Measurements from ENCODE around the gene ATP1B4.

ATP1B4 gene

GRCh38 chrX:120402369-120402768 is 40.5 kb downstream of the ATP1B4 start:
- no peak for FAIRE-seq
- no peak for DNase-seq (ENCODE audit: insufficient read length, low spot score)
- no peak for TF ChIP-seq CTCF (IDR thresholded peaks at IDR 0.05; ENCODE audit: insufficient read depth, missing control alignments)

- FAIRE-seq (no peak), DNase-seq (ENCODE audit: insufficient read length, low spot score) (no peak)
- TF ChIP-seq CTCF (IDR thresholded peaks at IDR 0.05; ENCODE audit: insufficient read depth, missing control alignments) = no peak
These were observed 44.7 kb downstream of the ATP1B4 start for GRCh38 chrX:120406638-120407037.

GRCh38 chrX:120408168-120408567 is 46.3 kb downstream of the ATP1B4 start:
- DNase-seq (ENCODE audit: insufficient read length, low spot score) (no peak), FAIRE-seq (no peak)
- no peak for TF ChIP-seq CTCF (IDR thresholded peaks at IDR 0.05; ENCODE audit: insufficient read depth, missing control alignments)

GRCh38 chrX:120419463-120419862 is 57.6 kb downstream of the ATP1B4 start:
- no peak for FAIRE-seq
- no peak for TF ChIP-seq CTCF (IDR thresholded peaks at IDR 0.05; ENCODE audit: insufficient read depth, missing control alignments)
- DNase-seq (ENCODE audit: insufficient read length, low spot score) = no peak

GRCh38 chrX:120426599-120426998 is 64.7 kb downstream of the ATP1B4 start:
- FAIRE-seq (no peak), DNase-seq (ENCODE audit: insufficient read length, low spot score) (no peak)
- TF ChIP-seq CTCF (IDR thresholded peaks at IDR 0.05; ENCODE audit: insufficient read depth, missing control alignments) = no peak

GRCh38 chrX:120428309-120428708 is 66.4 kb downstream of the ATP1B4 start:
- no peak for DNase-seq (ENCODE audit: insufficient read length, low spot score)
- FAIRE-seq = no peak
- no peak for TF ChIP-seq CTCF (IDR thresholded peaks at IDR 0.05; ENCODE audit: insufficient read depth, missing control alignments)

GRCh38 chrX:120429776-120430540 is 68.1 kb downstream of the ATP1B4 start:
- TF ChIP-seq CTCF (IDR thresholded peaks at IDR 0.05; ENCODE audit: insufficient read depth, missing control alignments) = no peak
- FAIRE-seq = peak; percentile 44
- no peak for DNase-seq (ENCODE audit: insufficient read length, low spot score)
